Adipose tissue (tissue), 3 donors: ENCODE data around the gene KHDRBS2. TPM values are rescaled to one million over a fixed set of nuclear protein-coding genes. Genes with fewer than 3 reads are reported as not detected.

Source experiments
- H3K27ac ChIP-seq: one replicate; pipeline ENCODE4 v1.5.1; 2013; ENCODE audit warnings: low read depth, low read length
- WGBS, 3 donors: extraction: QIAGEN DNeasy Blood & Tissue Kit; methylation state at CpG; one replicate each; pipeline ENCODE4 v1.1.7; 2013; 5-methylcytosine and 5-hydroxymethylcytosine counted together
- polyA plus RNA-seq, 3 donors: library from polyadenylated mRNA; stranded (reverse); fragments of 200-250 nt; gene quantifications; one replicate each; pipeline ENCODE4 v1.2.3, GENCODE V29; 2013
- donor health status: healthy with polysubstance abuse.
- donor health status: Bipolar disorder and iron deficiency.
- donor health status: healthy.

KHDRBS2 gene
- polyA plus RNA-seq, 3 donors: 0.03 TPM; not detected in 2

DNA sequence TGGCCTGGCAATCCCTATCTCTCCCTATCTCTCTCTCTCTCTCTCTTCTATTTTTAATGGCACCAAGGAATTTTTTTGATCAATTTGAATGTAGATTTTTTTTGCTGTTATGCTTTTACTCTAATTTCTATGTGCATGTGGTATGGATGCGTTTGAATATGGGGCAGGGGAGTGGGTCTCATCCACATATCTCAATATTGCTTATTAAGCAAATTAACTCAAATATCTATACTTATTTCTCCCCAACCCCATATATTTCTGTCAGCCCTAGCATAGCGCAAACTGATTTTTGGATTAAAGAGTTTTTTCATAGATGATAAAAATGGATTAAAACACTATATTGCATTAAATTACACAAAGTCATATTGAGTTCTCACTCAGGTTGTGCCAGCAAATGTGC is 210.2 kb downstream of the KHDRBS2 start:
- no peak overlapping the region for H3K27ac ChIP-seq
- 74 to 90% (median 84%) methylated on average over 2 of the region's 2 CpGs for WGBS, 3 donors

DNA sequence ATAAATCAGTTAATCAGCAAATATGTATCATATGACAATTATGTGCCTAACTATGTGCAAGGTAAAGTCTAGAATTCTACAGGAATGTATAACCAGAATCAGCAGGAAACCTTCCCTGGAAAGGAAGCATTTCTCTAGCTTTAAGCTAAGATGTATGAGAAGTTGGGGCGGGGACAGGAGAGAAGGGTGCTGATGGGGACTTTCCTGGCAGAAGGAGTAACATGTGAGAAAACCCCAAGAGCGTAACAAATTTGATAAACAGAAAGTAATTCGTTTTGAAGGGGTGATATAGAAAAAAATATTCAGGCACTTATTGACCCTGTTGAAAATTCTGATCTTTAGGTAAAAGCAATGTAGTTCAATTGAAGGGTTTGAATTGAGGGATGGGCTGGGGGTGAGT is 226.1 kb downstream of the KHDRBS2 start:
- WGBS, 3 donors: 74 to 86% (median 80%) methylated on average over 3 of the region's 3 CpGs
- H3K27ac ChIP-seq: no peak overlapping the region

DNA sequence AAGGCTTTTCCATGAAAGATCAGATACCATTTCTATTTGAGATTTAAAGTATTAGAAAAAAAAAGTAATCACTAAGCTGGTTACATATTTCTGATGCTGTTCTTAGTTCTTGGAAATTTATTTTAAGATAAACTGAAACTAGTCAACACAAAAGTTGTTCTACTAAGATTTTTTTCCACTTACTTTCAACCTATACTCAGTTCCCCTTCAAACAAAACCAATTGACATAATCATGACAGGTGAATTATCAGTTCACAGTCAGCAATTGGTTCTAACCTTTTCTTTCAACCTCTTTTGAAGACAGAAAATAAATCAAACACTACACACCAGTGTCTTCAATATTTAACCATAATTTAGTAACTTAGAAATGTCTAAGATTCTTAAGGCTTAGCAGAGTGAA is 228.7 kb downstream of the KHDRBS2 start:
- H3K27ac ChIP-seq: no peak overlapping the region

DNA sequence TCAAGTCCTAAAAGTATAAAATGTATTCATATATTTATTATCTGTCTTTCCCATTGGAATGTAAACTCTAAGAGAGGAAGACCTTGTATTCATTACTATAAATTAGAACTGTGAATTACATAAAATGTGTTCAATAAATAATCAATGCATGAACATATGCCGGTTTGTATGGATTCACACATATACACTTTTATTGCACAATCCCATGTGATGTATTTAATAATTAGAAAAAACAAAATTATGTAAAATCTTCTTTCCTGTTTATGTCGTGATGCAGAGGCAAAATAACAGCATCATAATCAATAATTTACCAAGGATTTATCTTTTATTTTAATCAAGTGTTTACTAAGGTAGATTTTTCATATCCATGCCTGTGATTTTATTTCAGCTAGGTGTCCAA is 240.5 kb downstream of the KHDRBS2 start:
- 75 to 81% (median 80%) methylated on average over 2 of the region's 2 CpGs for WGBS, 3 donors
- H3K27ac ChIP-seq: no peak overlapping the region

DNA sequence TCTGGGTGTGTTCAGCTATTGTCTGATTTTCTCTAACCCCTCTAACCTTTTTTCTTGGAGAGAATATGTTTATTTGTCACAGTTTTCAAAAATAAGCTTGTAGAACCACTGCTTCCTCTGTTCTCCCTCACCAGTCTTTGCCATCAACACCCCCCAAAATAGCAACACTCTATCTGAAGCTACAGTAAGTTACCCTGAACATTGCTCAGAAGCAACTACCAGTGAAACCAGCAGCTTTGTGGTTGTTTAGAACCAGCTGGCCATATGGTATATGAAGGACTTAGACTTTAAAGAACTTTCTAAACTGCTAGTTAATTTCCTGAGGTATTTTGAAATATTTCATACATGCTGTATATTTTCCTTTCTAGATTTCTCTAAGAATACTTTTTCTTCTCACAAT is 242.9 kb downstream of the KHDRBS2 start:
- no peak overlapping the region for H3K27ac ChIP-seq

DNA sequence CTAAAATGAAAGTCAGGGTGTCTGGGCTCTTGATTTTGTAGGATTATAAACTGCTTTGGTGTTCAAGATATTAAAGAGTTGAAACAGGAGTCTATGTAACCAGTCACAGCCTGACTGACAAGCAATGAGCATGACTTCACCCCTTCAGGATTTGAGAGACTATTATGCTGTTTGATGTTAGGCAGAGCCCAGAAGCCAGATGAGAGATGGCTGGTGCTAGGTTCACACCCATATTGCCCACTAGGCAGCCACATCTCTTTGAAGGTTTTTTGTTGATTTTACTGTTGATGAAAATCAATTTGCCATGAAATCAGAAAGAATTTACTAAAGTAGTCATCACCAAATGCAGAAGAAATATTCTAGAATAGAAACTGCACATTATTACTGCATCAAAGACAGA is 243.6 kb downstream of the KHDRBS2 start:
- H3K27ac ChIP-seq: no peak overlapping the region

DNA sequence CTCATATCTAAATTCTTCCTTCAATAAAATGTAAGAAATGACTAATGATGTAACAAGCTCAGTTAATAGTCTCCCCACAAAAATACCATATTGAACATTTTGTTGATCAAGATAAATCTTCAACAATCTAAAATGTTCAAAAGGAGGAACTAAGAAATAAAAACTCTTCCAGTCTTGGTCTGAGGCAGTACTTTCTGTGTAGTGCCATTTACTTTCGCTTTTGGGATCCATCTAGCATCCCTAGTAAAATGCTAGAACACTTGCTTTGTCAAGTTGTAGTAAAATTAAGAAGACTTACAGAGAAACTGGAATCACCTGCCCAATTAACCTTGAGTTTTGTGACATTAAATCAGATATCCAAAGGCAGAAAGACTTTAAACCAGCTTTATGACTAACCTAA is 246.4 kb downstream of the KHDRBS2 start:
- 33 to 83% (median 60%) methylated on average over 1 of the region's 1 CpG for WGBS, 3 donors

DNA sequence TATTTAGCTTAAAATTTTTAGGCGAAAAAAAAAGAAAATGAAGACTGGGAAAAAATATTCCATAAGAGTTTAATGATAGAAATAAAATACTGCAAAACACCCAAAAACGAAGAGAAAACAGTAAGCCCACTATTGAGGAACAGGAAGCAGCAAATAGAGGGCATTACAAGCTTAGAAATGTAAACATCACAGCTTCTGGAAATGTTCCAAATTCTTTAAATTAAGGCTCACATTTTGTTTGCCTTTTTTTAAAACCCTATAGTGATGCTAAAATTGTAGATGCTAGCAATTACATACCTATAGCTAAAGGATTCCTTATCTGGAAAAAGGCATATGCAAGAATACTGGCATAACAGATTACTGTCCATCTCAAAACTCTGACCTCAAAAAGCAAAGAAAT is 248.6 kb downstream of the KHDRBS2 start:
- no peak overlapping the region for H3K27ac ChIP-seq
- WGBS, 3 donors: 48 to 52% (median 51%) methylated on average over 2 of the region's 2 CpGs

More for the DNA sequence above, 246.4 kb downstream of the KHDRBS2 start:
- H3K27ac ChIP-seq: no peak overlapping the region

DNA sequence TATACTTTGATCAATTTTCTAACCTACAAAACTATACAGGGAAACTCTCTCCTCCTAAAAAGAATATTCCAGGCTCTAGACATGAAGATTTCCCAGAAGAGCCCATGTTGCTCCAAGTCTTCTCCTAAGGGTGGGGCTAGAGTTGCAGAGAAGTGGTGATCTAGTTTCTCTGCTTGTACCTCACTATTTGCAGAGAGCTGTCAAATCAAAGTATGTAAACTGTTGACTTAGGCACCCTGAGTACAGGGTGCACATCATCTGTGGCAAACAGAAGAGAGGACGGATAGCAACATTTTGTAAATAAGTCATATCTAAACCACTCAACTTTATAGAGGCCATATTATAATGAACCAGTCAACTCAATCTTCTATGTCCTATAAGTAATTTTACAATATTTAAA is 250.1 kb downstream of the KHDRBS2 start:
- H3K27ac ChIP-seq: no peak overlapping the region
- whole genome bisulfite sequencing, 3 donors: 52 to 84% (median 84%) methylated on average over 1 of the region's 1 CpG

DNA sequence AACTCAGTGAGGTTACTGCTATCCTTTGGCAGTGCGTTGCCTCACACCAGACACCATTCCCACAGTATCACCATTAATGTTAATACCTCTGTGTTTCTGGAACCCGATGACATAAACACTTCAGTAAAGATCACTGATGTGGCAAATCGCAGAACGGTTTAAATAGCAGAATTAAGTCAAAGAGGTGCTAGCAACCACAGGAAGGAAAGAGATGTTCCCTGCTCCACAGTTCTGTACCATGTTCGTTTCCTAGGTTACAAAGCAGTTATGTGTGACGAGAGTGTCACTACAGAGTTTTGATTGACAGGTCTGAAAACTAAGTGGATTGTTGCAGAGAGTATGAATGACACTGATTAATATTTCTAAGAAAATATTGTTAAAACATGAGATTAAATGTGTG is 272.3 kb downstream of the KHDRBS2 start:
- WGBS, 3 donors: 64 to 74% (median 68%) methylated on average over 6 of the region's 6 CpGs
- no peak overlapping the region for H3K27ac ChIP-seq

DNA sequence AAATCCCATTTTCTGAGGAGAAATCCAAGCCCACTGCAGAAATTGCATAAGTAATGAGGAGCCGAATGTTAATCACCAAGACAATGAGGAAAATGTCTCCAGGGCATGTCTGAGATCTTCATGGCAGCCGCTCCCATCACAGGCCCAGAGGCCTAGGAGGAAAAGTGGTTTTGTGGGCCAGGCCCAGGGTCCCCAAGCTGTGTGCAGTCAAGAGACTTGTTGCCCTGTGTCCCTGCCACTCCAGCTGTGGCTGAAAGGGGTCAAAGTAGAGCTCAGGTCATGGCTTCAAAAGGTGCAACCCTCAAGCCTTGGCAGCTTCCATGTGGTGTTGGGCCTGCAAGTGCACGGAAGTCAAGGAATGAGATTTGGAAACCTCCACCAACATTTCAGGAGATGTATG is 276.6 kb downstream of the KHDRBS2 start:
- WGBS, 3 donors: 89 to 91% (median 89%) methylated on average over 3 of the region's 3 CpGs
- H3K27ac ChIP-seq: no peak overlapping the region

DNA sequence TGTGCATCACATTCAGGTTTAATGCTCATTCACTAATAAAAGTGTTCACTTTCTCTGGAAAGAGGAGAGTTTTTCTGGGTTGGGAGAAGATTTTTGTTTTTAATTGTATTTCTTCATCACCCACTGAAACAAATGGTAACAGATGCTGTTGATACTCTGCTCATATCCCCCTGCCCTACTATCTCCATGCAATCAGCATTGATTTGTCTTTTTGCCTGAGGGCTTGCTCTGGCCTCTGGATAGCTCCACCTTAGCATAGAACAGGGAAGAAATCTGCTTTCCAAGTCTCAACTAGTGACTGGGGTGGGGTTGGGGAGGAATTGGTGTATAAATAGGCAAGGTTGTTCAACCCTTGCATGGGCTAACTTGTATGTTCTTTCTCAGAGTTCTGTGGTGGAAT is 296.4 kb downstream of the KHDRBS2 start:
- H3K27ac ChIP-seq: no peak overlapping the region

DNA sequence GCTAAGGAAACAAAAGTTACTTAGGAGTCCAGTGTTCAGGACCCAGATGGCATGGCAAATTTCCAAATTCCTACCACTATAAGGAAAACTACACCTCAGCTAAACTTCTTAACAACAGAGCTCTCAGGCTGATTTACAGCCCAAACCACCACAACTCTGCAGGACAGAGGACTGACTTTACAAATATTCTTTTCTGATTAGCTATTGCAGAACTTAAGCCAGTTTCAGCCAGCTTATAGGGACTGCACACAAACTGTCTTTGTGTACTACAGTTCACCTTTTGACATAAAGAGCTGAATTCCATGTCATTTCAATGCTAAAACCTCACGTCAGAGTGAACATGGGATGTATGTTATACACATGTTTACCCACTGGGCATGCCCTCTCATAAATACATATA is 305.4 kb downstream of the KHDRBS2 start:
- no peak overlapping the region for H3K27ac ChIP-seq
- WGBS, 3 donors: 58 to 65% (median 58%) methylated on average over 1 of the region's 1 CpG

DNA sequence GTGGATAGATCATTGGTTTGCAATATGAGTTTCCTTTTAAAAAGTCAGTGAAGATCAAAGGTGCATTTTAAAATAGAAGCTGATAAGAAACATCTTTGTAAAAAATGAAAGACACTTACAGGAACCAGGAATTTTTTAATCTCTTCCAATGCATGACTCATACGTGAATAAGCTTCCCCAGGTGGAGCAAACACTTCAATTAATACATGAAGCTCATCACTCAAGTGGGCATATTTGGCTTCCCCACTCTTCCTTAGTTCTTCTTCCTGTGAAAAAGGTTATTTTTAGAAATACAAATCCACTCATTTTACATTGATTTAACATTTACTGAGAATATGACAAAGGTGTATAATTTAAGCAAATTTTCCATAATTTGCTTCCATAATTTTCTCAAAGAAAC is 308.1 kb downstream of the KHDRBS2 start:
- H3K27ac ChIP-seq: no peak overlapping the region
- 31 to 47% (median 44%) methylated on average over 1 of the region's 1 CpG for WGBS, 3 donors

DNA sequence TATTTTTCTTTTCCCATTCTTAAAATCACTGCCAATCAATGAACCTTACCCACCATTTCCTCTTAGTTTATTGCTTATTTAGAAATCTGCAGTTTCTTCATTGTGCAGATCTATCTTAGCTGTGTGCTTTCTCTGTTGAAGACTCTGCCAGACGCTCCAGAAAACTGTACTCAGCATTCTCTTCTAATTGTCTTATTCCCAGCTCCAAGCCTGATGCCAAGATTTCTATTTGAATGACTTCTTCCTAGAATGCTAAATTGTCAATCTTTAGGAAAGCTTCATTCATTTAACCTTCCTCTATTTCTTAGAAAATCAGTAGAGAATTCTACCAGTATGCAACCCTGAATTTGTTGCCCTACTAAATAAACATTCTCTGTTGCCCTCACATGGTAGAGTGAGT is 308.9 kb downstream of the KHDRBS2 start:
- 50 to 56% (median 55%) methylated on average over 1 of the region's 1 CpG for WGBS, 3 donors

DNA sequence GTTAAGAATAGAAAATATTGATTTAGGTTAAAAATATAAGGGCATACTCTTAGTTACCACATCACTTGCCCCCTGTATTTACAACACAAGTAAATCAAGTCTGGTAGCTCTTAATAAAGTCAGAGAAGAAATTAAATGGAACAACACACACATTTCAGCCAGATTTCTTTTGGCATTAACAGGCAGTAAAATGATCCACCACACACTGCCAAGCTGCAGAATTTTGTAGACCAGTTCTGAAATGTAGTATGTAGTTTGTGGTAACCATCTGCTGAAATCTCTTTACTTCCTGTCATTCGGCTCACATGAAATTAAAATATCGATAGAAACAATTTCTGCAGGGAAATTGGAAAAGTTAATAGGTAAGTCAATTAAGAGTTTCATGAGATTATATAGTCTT is 326.8 kb downstream of the KHDRBS2 start:
- H3K27ac ChIP-seq: no peak overlapping the region
- 91 to 97% (median 95%) methylated on average over 2 of the region's 2 CpGs for WGBS, 3 donors

More for the DNA sequence above, 308.9 kb downstream of the KHDRBS2 start:
- no peak overlapping the region for H3K27ac ChIP-seq

DNA sequence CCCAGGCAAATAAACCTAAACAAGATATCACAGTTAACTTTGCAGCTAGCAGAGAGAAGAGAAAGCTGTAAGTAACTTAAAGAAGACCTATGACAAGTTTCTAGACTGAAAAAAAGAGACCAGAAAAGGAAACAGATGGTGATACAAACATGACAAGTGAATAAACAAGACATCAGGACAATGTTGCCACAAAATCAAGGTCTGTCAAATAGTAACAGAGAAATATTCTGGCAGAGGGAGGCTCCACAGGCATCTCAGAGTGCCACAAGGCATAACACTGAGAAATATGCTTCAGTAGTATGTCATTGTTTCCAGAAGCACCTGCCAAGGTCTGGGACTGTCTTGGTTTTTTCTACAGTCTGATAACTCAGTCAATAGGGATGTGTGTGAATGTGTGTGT is 332.2 kb downstream of the KHDRBS2 start:
- no peak overlapping the region for H3K27ac ChIP-seq

DNA sequence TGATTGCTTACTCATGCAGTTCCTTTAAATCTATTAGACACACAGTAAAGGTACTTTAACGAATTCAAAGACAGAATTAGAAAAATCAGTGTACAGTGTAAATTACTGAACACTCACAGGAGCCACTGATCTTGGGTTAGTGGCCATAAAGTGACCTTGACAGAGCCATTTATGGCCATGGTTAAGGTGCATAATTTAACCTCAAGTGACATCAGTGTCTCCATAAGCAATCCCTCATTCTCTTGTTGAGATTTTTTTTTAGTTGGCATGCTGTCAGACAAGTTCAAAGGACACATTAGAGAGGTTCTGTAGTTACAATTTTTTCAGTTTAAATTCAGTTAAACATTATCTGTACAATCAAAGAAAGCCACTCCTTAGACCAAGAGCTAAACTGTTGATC is 334.4 kb downstream of the KHDRBS2 start:
- 34 to 57% (median 52%) methylated on average over 1 of the region's 1 CpG for WGBS, 3 donors
- H3K27ac ChIP-seq: no peak overlapping the region

DNA sequence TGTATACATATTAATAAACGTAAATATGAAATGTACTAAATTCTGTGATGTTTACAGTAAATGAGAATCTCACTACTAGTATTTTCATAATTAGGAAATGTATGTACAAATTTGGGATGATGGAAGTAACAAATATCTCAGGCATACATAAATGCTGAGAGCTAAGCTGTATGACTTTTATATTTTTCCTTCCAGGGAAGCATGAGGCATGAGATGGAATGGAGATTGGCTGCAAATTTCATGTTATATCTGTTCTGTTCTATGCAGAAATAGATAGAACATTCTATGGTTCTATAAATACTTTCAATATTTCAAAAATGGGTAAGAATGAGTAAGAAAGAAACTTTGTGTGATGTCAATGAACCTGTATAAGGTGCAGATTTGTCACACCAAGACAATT is 335.2 kb downstream of the KHDRBS2 start:
- H3K27ac ChIP-seq: no peak overlapping the region
- 70 to 84% (median 83%) methylated on average over 1 of the region's 1 CpG for WGBS, 3 donors

DNA sequence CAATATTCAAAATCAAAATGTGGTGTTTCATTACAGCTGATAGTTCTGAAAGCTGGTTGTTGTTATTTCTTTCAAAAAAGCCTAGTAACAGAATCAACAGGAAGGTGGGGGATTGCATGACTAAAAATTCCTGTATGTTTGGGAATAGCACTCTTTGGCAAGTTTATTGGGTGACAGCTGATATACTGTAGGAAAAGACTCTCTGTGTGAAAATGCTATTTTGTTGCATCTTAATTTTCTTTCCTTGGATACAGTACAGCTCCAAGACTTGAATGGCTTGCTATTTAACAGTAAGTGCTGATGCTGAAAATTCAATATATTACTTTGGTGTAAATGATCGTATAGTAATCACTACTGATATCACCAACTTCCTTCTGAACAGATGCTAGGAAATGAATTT is 336.1 kb downstream of the KHDRBS2 start:
- 67 to 80% (median 79%) methylated on average over 1 of the region's 1 CpG for WGBS, 3 donors

DNA sequence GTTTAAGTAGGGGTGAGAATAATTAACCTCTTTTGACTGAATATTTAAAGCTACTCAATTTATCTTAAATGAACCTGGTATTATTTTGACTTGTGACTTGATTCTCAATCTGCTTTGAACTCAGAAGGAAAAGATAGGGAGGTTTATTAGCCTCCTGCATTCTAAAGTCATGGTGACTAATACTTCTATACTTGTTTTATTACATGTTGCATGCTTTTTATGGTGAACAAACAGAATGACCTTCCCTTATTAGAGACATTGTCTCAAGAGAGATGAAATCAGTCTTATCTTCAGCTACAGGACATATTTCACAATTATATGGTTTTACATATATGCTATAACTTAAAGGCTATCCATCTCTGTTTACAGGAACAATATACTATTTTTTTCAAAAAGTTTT is 336.9 kb downstream of the KHDRBS2 start:
- H3K27ac ChIP-seq: no peak overlapping the region

More for the DNA sequence above, 336.1 kb downstream of the KHDRBS2 start:
- H3K27ac ChIP-seq: no peak overlapping the region
